Cardiac muscle cell (in vitro differentiated cells and primary cell): Measurements from ENCODE around the gene PHLDA3. TPM values are rescaled to one million over a fixed set of nuclear protein-coding genes. Genes with fewer than 3 reads are reported as not detected.
A peak's percentile ranks its signal among the peaks of the same experiment; 100 is the strongest.

Experiments
- DNase-seq, 2 donors: peaks; one replicate each; pipeline versions ENCODE4 v3.0.0 to v3.0.0-alpha.2; 2010 to 2017; ENCODE audit warnings: low read depth in 1 of 2, low spot score in 1 of 2
- H3K27ac ChIP-seq: fragments of 200-600 bp; sonication (generic); 2 replicates; pipeline ENCODE4 v1.5.1; 2016
- H3K27me3 ChIP-seq: fragments of 200-600 bp; sonication (generic); 2 replicates; pipeline ENCODE4 v1.6.0; 2016; ENCODE audit warnings: control low read depth
- H3K36me3 ChIP-seq: fragments of 200-600 bp; sonication (generic); 2 replicates; pipeline ENCODE4 v1.5.1; 2016; ENCODE audit warnings: control low read depth
- H3K4me1 ChIP-seq: fragments of 200-600 bp; sonication (generic); 2 replicates; pipeline ENCODE4 v1.8.1; 2017; ENCODE audit warnings: low read depth, mild to moderate bottlenecking, mixed run types
- H3K4me3 ChIP-seq: fragments of 200-600 bp; sonication (generic); 2 replicates; pipeline ENCODE4 v1.5.1; 2016; ENCODE audit warnings: mild to moderate bottlenecking
- H3K9me3 ChIP-seq: fragments of 200-600 bp; sonication (generic); 2 replicates; pipeline ENCODE4 v1.5.1; 2017; ENCODE audit warnings: low read depth, mild to moderate bottlenecking, control low read depth
- CTCF ChIP-seq: IDR thresholded peaks from 2 replicates; pipeline ENCODE4 v1.5.1; 2012; ENCODE audit warnings: low read depth, mild to moderate bottlenecking, low read length
- polyA plus RNA-seq: library from polyadenylated mRNA; unstranded; fragments of >200 nt; fragmentation: Nextera tagmentation; extraction: Ambion mirVana; gene quantifications from 2 replicates; pipeline ENCODE4 v1.2.1, GENCODE V29; 2016
- total RNA-seq: library from RNA; depleted of rRNA; stranded (reverse); fragments of >200 nt; gene quantifications from 2 replicates; pipeline ENCODE4 v1.2.3, GENCODE V29; 2016

Gene PHLDA3
- total and polyA plus RNA-seq, 2 experiments from 2014 or later = 54.4 to 69.1 TPM

- no peaks in the 10 kb centered on the region for H3K9me3 ChIP-seq
- H3K36me3 ChIP-seq = no peaks in the 10 kb centered on the region
- DNase-seq = no peak
- peak overlapping the region; percentile 96 for H3K27ac ChIP-seq
- no peaks in the 10 kb centered on the region for H3K27me3 ChIP-seq
- H3K4me1 ChIP-seq = peaks cover 38% of the 10 kb centered on the region
- no peak for TF ChIP-seq CTCF
- H3K4me3 ChIP-seq = no peak overlapping the region
These were observed 41.7 kb upstream of the PHLDA3 start for GRCh38 chr1:201510734-201511133.

DNA sequence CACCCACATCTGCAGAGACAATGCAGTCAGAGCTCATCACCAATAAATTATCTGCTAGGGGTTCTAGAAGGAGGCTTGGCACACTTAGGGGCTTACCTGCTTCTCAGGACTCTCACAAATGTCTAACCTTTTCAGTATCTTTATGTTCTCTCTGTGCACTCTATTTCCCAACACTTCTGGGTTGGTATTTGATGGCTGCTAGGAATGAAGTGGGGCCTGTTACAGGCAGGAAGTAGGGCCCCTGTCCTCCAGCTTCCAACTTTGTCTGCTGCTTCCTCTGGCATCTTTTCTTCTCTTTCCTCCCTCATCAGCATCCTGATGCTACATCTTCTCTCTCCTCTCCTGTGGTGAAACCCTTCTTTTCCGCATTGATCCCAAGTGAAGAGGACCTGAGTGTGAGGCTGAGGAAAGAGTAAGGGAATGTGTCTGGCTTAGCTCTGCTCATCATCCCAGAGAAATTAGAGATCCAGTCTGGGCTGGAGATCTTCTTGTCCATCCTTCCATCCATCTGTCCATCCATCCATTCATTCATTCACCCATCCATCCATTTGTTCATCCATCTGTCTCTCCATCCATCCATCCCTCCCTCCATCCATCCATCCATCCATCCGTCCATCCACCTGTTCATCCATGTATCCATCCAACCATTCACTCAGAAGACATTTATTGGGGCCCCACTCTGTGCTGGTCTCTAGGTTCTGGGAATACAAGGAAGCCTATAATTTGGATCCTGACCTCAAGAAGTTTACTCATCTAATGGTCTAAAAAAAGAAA is 40.8 kb upstream of the PHLDA3 start:
- Histone ChIP-seq H3K9me3 (no peaks in the 10 kb centered on the region), H3K27ac (no peak overlapping the region), H3K4me3 (no peak overlapping the region), H3K4me1 (peaks cover 35% of the 10 kb centered on the region), H3K27me3 (no peaks in the 10 kb centered on the region), H3K36me3 (no peaks in the 10 kb centered on the region)
- TF ChIP-seq CTCF = no peak
- no peak for DNase-seq

GRCh38 chr1:201508809-201509208 is 39.8 kb upstream of the PHLDA3 start:
- Histone ChIP-seq H3K9me3 (no peaks in the 10 kb centered on the region), H3K27me3 (no peaks in the 10 kb centered on the region), H3K36me3 (no peaks in the 10 kb centered on the region), H3K4me1 (peaks cover 37% of the 10 kb centered on the region), H3K27ac (no peak overlapping the region), H3K4me3 (no peak overlapping the region)
- no peak for DNase-seq
- no peak for TF ChIP-seq CTCF

DNA sequence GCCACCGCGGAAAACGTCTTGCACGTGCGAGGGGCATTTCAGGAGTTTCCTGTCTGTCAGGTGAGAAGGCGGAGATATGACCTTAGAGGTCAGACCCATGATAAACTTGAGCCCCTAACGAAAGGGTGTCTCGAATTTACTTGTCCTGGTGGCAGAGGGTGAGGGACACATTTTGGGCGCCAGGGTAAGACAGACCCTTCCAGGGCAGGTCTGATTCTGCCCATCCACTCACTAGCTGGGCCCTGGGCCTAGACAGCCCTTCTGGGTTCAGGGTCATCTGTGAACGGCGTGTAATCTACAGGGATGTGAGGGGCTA is 38.3 kb upstream of the PHLDA3 start:
- H3K36me3 ChIP-seq = no peaks in the 10 kb centered on the region
- H3K27me3 ChIP-seq = no peaks in the 10 kb centered on the region
- TF ChIP-seq CTCF = no peak
- peaks cover 45% of the 10 kb centered on the region for H3K4me1 ChIP-seq
- H3K4me3 ChIP-seq = no peak overlapping the region
- no peak overlapping the region for H3K27ac ChIP-seq
- H3K9me3 ChIP-seq = no peaks in the 10 kb centered on the region
- DNase-seq = no peak

- H3K27ac ChIP-seq = peak within 1 kb of the TSS; percentile 99
These were observed 37.8 kb upstream of the PHLDA3 start, which contains the start of gene CSRP1 for GRCh38 chr1:201506557-201507359. Gene CSRP1, minus strand, starts transcription at chr1:201507123. Its CDS starts 10,820 bp downstream, at chr1:201496303.

More at GRCh38 chr1:201506557-201507359, 37.8 kb upstream of the PHLDA3 start, which contains the start of gene CSRP1:
- Histone ChIP-seq H3K36me3 (no peaks in the 10 kb centered on the region), H3K9me3 (no peaks in the 10 kb centered on the region), H3K4me3 (peak within 1 kb of the TSS; percentile 21), H3K27me3 (no peaks in the 10 kb centered on the region), H3K4me1 (peaks cover 44% of the 10 kb centered on the region)
- TF ChIP-seq CTCF = no peak
- peak; percentile 54 to 91 for DNase-seq
